AG04450 (cell line): ENCODE measurements around the gene DTD1. TPM values are rescaled to one million over a fixed set of nuclear protein-coding genes. Genes with fewer than 3 reads are reported as not detected.

Source experiments
- CTCF ChIA-PET: fragments of 300-600, 350-600 bp; formaldehyde crosslinking; extraction: SDS; loops from one replicate; lab custom pipeline; 2022; ENCODE audit warnings: antibody characterized with exemption, inconsistent platforms; lab: Charles Lee
- POLR2A ChIA-PET: fragments of 350-600 bp; formaldehyde crosslinking; extraction: SDS; loops from one replicate; lab custom pipeline; 2021; ENCODE audit warnings: antibody characterized with exemption, inconsistent platforms; lab: Yijun Ruan, JAX
- DNase-seq: peaks from one replicate; pipeline ENCODE4 v3.0.0-alpha.2; 2011; ENCODE audit warnings: low read depth, low spot score
- H3K27ac ChIP-seq: one replicate; pipeline ENCODE4 v1.5.1; 2012; ENCODE audit warnings: low read depth, low read length, control low read depth
- H3K27me3 ChIP-seq: one replicate; pipeline ENCODE4 v1.6.0; 2012; ENCODE audit warnings: low read length; ENCODE audit not compliant: control insufficient read depth, insufficient read depth
- H3K4me3 ChIP-seq: 2 replicates; pipeline ENCODE4 v1.5.1; 2011; ENCODE audit warnings: mild to moderate bottlenecking, low read depth, low read length, control low read depth
- H3K9me3 ChIP-seq: 2 replicates; pipeline ENCODE4 v1.5.1; 2012; ENCODE audit warnings: low read length; ENCODE audit not compliant: control insufficient read depth, insufficient read depth
- CTCF ChIP-seq: IDR thresholded peaks from 2 replicates; pipeline ENCODE4 v1.5.1; 2011; ENCODE audit warnings: low read depth, low read length, control low read depth, inconsistent platforms
- polyA plus RNA-seq: library from polyadenylated mRNA; depleted of rRNA; stranded (reverse); fragments of >200 nt; gene quantifications from 2 replicates; pipeline ENCODE4 v1.2.3, GENCODE V29; 2011

Gene DTD1
- polyA plus RNA-seq, 1 experiment: 50.0 TPM

- Histone ChIP-seq H3K27ac (no peak overlapping the region), H3K27me3 (no peaks in the 10 kb centered on the region), H3K9me3 (no peaks in the 10 kb centered on the region; the same call in 1 of the 2 replicates), H3K4me3 (no peak overlapping the region)
- TF ChIP-seq CTCF: no peak
- no peak for DNase-seq
- ChIA-PET POLR2A (no interaction called here), CTCF (no interaction called here)
Measured at GRCh38 chr20:18728870-18729224, 141.0 kb downstream of the DTD1 start.

GRCh38 chr20:18729231-18729825 is 141.5 kb downstream of the DTD1 start:
- TF ChIP-seq CTCF: no peak

GRCh38 chr20:18731940-18732339 is 144.1 kb downstream of the DTD1 start:
- no peak for DNase-seq
- no peak for TF ChIP-seq CTCF
- Histone ChIP-seq H3K4me3 (no peak overlapping the region), H3K9me3 (no peaks in the 10 kb centered on the region; the same call in 1 of the 2 replicates), H3K27me3 (no peaks in the 10 kb centered on the region), H3K27ac (no peak overlapping the region)
- ChIA-PET POLR2A (no interaction called here), CTCF (no interaction called here)

More at GRCh38 chr20:18729231-18729825, 141.5 kb downstream of the DTD1 start:
- DNase-seq: no peak
- Histone ChIP-seq H3K9me3 (no peaks in the 10 kb centered on the region; the same call in 1 of the 2 replicates), H3K4me3 (no peak overlapping the region), H3K27ac (no peak overlapping the region), H3K27me3 (no peaks in the 10 kb centered on the region)
- ChIA-PET POLR2A (no interaction called here), CTCF (no interaction called here)

GRCh38 chr20:18734525-18735189 is 146.8 kb downstream of the DTD1 start:
- ChIA-PET POLR2A (no interaction called here), CTCF (no interaction called here)
- no peaks in the 10 kb centered on the region; the same call in 1 of the 2 replicates for H3K9me3 ChIP-seq
- H3K27ac ChIP-seq: no peak overlapping the region
- TF ChIP-seq CTCF: no peak
- H3K4me3 ChIP-seq: no peak overlapping the region
- DNase-seq: no peak
- H3K27me3 ChIP-seq: no peaks in the 10 kb centered on the region

- no peak for TF ChIP-seq CTCF
- ChIA-PET CTCF (no interaction called here), POLR2A (no interaction called here)
- no peak for DNase-seq
- Histone ChIP-seq H3K27ac (no peak overlapping the region), H3K9me3 (no peaks in the 10 kb centered on the region; the same call in 1 of the 2 replicates), H3K4me3 (no peak overlapping the region), H3K27me3 (no peaks in the 10 kb centered on the region)
Measured at GRCh38 chr20:18737140-18737539, 149.3 kb downstream of the DTD1 start.
